ENCODE data around the gene SSUH2.
"Not testable (repeated sequence)": the region's sequence is repeated elsewhere in the genome, so short reads cannot be mapped to it uniquely, and the experiment has no call there.

SSUH2 gene

GRCh38 chr3:8644748-8645390, at the start of gene SSUH2:
SSUH2 (minus strand) TSS chr3:8644798; CDS start chr3:8644758, 40 bp downstream.
- no peaks in the 10 kb centered on the region for H3K9me3 Mint-ChIP-seq
- H3K27me3 Mint-ChIP-seq = peaks cover 38% of the 10 kb centered on the region
- peaks cover 3% of the 10 kb centered on the region for H3K36me3 Mint-ChIP-seq (ENCODE audit: insufficient read depth)
- no peak within 1 kb of the TSS for H3K4me3 Mint-ChIP-seq
- no peaks in the 10 kb centered on the region for H3K4me1 Mint-ChIP-seq
- H3K27ac Mint-ChIP-seq (ENCODE audit: low read depth) = no peak within 1 kb of the TSS
- ATAC-seq (replicated peaks; ENCODE audit: extremely low read depth, poor library complexity, severe bottlenecking) = no peak
- no peak for DNase-seq (ENCODE audit: low spot score in 2 of 2)

GRCh38 chr3:8691295-8691694, 46.7 kb upstream of the SSUH2 start:
- not testable (repeated sequence) for H3K27me3 Mint-ChIP-seq; ATAC-seq (replicated peaks; ENCODE audit: extremely low read depth, poor library complexity, severe bottlenecking); H3K36me3 Mint-ChIP-seq (ENCODE audit: insufficient read depth); H3K9me3 Mint-ChIP-seq; H3K4me3 Mint-ChIP-seq; H3K27ac Mint-ChIP-seq (ENCODE audit: low read depth); DNase-seq (ENCODE audit: low spot score in 2 of 2); H3K4me1 Mint-ChIP-seq

- H3K36me3 Mint-ChIP-seq (ENCODE audit: insufficient read depth); H3K4me3 Mint-ChIP-seq; DNase-seq (ENCODE audit: low spot score in 2 of 2); H3K27ac Mint-ChIP-seq (ENCODE audit: low read depth); H3K4me1 Mint-ChIP-seq; H3K9me3 Mint-ChIP-seq; ATAC-seq (replicated peaks; ENCODE audit: extremely low read depth, poor library complexity, severe bottlenecking): not testable (repeated sequence)
- H3K27me3 Mint-ChIP-seq = peaks cover 17% of the 10 kb centered on the region
These were observed 40.4 kb upstream of the SSUH2 start for GRCh38 chr3:8684992-8685391.

GRCh38 chr3:8682850-8683574, 38.4 kb upstream of the SSUH2 start:
- DNase-seq (ENCODE audit: low spot score in 2 of 2); H3K36me3 Mint-ChIP-seq (ENCODE audit: insufficient read depth); H3K9me3 Mint-ChIP-seq; ATAC-seq (replicated peaks; ENCODE audit: extremely low read depth, poor library complexity, severe bottlenecking); H3K4me1 Mint-ChIP-seq; H3K4me3 Mint-ChIP-seq; H3K27ac Mint-ChIP-seq (ENCODE audit: low read depth): not testable (repeated sequence)
- H3K27me3 Mint-ChIP-seq = peaks cover 21% of the 10 kb centered on the region

- H3K27me3 Mint-ChIP-seq = peaks cover 21% of the 10 kb centered on the region
- H3K9me3 Mint-ChIP-seq; ATAC-seq (replicated peaks; ENCODE audit: extremely low read depth, poor library complexity, severe bottlenecking); H3K4me3 Mint-ChIP-seq; DNase-seq (ENCODE audit: low spot score in 2 of 2); H3K27ac Mint-ChIP-seq (ENCODE audit: low read depth); H3K36me3 Mint-ChIP-seq (ENCODE audit: insufficient read depth); H3K4me1 Mint-ChIP-seq: not testable (repeated sequence)
These were observed 37.4 kb upstream of the SSUH2 start for GRCh38 chr3:8681881-8682538.

GRCh38 chr3:8681349-8681748, 36.8 kb upstream of the SSUH2 start:
- no peak overlapping the region for H3K4me3 Mint-ChIP-seq
- H3K27ac Mint-ChIP-seq (ENCODE audit: low read depth) = no peak overlapping the region
- peaks cover 21% of the 10 kb centered on the region for H3K27me3 Mint-ChIP-seq
- DNase-seq (ENCODE audit: low spot score in 2 of 2) (no peak), ATAC-seq (replicated peaks; ENCODE audit: extremely low read depth, poor library complexity, severe bottlenecking) (no peak)
- H3K4me1 Mint-ChIP-seq = peaks cover 5% of the 10 kb centered on the region
- no peaks in the 10 kb centered on the region for H3K9me3 Mint-ChIP-seq
- H3K36me3 Mint-ChIP-seq (ENCODE audit: insufficient read depth) = no peaks in the 10 kb centered on the region

- H3K4me1 Mint-ChIP-seq; DNase-seq (ENCODE audit: low spot score in 2 of 2); H3K4me3 Mint-ChIP-seq; H3K36me3 Mint-ChIP-seq (ENCODE audit: insufficient read depth); H3K9me3 Mint-ChIP-seq; ATAC-seq (replicated peaks; ENCODE audit: extremely low read depth, poor library complexity, severe bottlenecking); H3K27ac Mint-ChIP-seq (ENCODE audit: low read depth): not testable (repeated sequence)
- H3K27me3 Mint-ChIP-seq = peaks cover 21% of the 10 kb centered on the region
These were observed 35.4 kb upstream of the SSUH2 start for GRCh38 chr3:8679817-8680553.

GRCh38 chr3:8678751-8679150, 34.2 kb upstream of the SSUH2 start:
- no peak overlapping the region for H3K27ac Mint-ChIP-seq (ENCODE audit: low read depth)
- no peaks in the 10 kb centered on the region for H3K9me3 Mint-ChIP-seq
- H3K4me3 Mint-ChIP-seq = no peak overlapping the region
- H3K4me1 Mint-ChIP-seq = peaks cover 5% of the 10 kb centered on the region
- ATAC-seq (replicated peaks; ENCODE audit: extremely low read depth, poor library complexity, severe bottlenecking) = no peak
- H3K27me3 Mint-ChIP-seq = peaks cover 21% of the 10 kb centered on the region
- DNase-seq (ENCODE audit: low spot score in 2 of 2) = no peak
- H3K36me3 Mint-ChIP-seq (ENCODE audit: insufficient read depth) = no peaks in the 10 kb centered on the region

- not testable (repeated sequence) for ATAC-seq (replicated peaks; ENCODE audit: extremely low read depth, poor library complexity, severe bottlenecking); H3K4me1 Mint-ChIP-seq; H3K9me3 Mint-ChIP-seq; H3K36me3 Mint-ChIP-seq (ENCODE audit: insufficient read depth); DNase-seq (ENCODE audit: low spot score in 2 of 2); H3K4me3 Mint-ChIP-seq; H3K27ac Mint-ChIP-seq (ENCODE audit: low read depth)
- H3K27me3 Mint-ChIP-seq = peaks cover 13% of the 10 kb centered on the region
These were observed 32.7 kb upstream of the SSUH2 start for GRCh38 chr3:8677258-8677657.

GRCh38 chr3:8675591-8675990, 31.0 kb upstream of the SSUH2 start:
- not testable (repeated sequence) for ATAC-seq (replicated peaks; ENCODE audit: extremely low read depth, poor library complexity, severe bottlenecking); H3K9me3 Mint-ChIP-seq; H3K4me3 Mint-ChIP-seq; H3K27ac Mint-ChIP-seq (ENCODE audit: low read depth); H3K36me3 Mint-ChIP-seq (ENCODE audit: insufficient read depth); H3K4me1 Mint-ChIP-seq; DNase-seq (ENCODE audit: low spot score in 2 of 2)
- H3K27me3 Mint-ChIP-seq = peaks cover 11% of the 10 kb centered on the region

GRCh38 chr3:8673083-8673737, 28.6 kb upstream of the SSUH2 start:
- Mint-ChIP-seq H3K27me3 (no peaks in the 10 kb centered on the region), H3K9me3 (no peaks in the 10 kb centered on the region), H3K27ac (ENCODE audit: low read depth) (no peak overlapping the region), H3K36me3 (ENCODE audit: insufficient read depth) (no peaks in the 10 kb centered on the region), H3K4me1 (no peaks in the 10 kb centered on the region), H3K4me3 (no peak overlapping the region)
- DNase-seq (ENCODE audit: low spot score in 2 of 2) = no peak
- no peak for ATAC-seq (replicated peaks; ENCODE audit: extremely low read depth, poor library complexity, severe bottlenecking)

- Mint-ChIP-seq H3K9me3 (no peaks in the 10 kb centered on the region), H3K27ac (ENCODE audit: low read depth) (no peak overlapping the region), H3K4me1 (no peaks in the 10 kb centered on the region), H3K4me3 (no peak overlapping the region), H3K27me3 (peaks cover 31% of the 10 kb centered on the region), H3K36me3 (ENCODE audit: insufficient read depth) (no peaks in the 10 kb centered on the region)
- ATAC-seq (replicated peaks; ENCODE audit: extremely low read depth, poor library complexity, severe bottlenecking) (no peak), DNase-seq (ENCODE audit: low spot score in 2 of 2) (no peak)
These were observed 24.4 kb upstream of the SSUH2 start for GRCh38 chr3:8669019-8669418.
